HG03159 (cell line): ENCODE measurements around the gene XRCC3.

Experiments
- ATAC-seq: cut with Tn5 transposase; IDR thresholded peaks from one replicate; pipeline ENCODE4 v1.9.1; 2021; ENCODE audit warnings: mild to moderate bottlenecking, moderate library complexity; ENCODE audit not compliant: unreplicated experiment

Gene XRCC3

GRCh38 chr14:103708750-103709187, 6.5 kb downstream of the XRCC3 start:
- ATAC-seq = no peak

GRCh38 chr14:103707329-103708263, 7.7 kb downstream of the XRCC3 start:
- no peak for ATAC-seq

- no peak for ATAC-seq
Measured at GRCh38 chr14:103706551-103707328, 8.5 kb downstream of the XRCC3 start.

GRCh38 chr14:103705504-103706284, 9.6 kb downstream of the XRCC3 start:
- ATAC-seq = no peak

- ATAC-seq = no peak
Measured at GRCh38 chr14:103705118-103705503, 10.1 kb downstream of the XRCC3 start.

GRCh38 chr14:103704708-103705107, 10.5 kb downstream of the XRCC3 start:
- ATAC-seq = no peak

- ATAC-seq = no peak
Measured at GRCh38 chr14:103703433-103704385, 11.5 kb downstream of the XRCC3 start.

- ATAC-seq = no peak
Measured at GRCh38 chr14:103702497-103703432, 12.5 kb downstream of the XRCC3 start.

- no peak for ATAC-seq
Measured at GRCh38 chr14:103702095-103702494, 13.2 kb downstream of the XRCC3 start.

GRCh38 chr14:103700753-103701490, 14.3 kb downstream of the XRCC3 start:
- ATAC-seq = no peak

GRCh38 chr14:103699901-103700752, 15.1 kb downstream of the XRCC3 start:
- no peak for ATAC-seq

GRCh38 chr14:103699261-103699661, 16.0 kb downstream of the XRCC3 start:
- ATAC-seq = no peak

GRCh38 chr14:103698380-103699260, 16.6 kb downstream of the XRCC3 start:
- ATAC-seq = no peak

GRCh38 chr14:103697603-103698379, 17.5 kb downstream of the XRCC3 start:
- no peak for ATAC-seq

- ATAC-seq = no peak
Measured at GRCh38 chr14:103697206-103697602, 18.0 kb downstream of the XRCC3 start.
